ENCODE results near the gene TEX38.

- no peak for TF ChIP-seq CTCF (IDR thresholded peaks at IDR 0.05; ENCODE audit: low read depth, low read length)
- TF ChIP-seq POLR2A (IDR thresholded peaks at IDR 0.05; ENCODE audit: extremely low read depth, insufficient read length) = no peak
Observed at GRCh38 chr1:46647611-46648010, 24.0 kb upstream of the TEX38 start.
